GM12892 (cell line): ENCODE data around the gene ZNF442. TPM values are rescaled to one million over a fixed set of nuclear protein-coding genes. Genes with fewer than 3 reads are reported as not detected.
"Not testable (repeated sequence)": the region's sequence is repeated elsewhere in the genome, so short reads cannot be mapped to it uniquely, and the experiment has no call there.

Experiments
- DNase-seq: peaks from one replicate; pipeline ENCODE4 v3.0.0; 2011; ENCODE audit not compliant: insufficient read length
- FAIRE-seq: peaks from 2 replicates; lab custom pipeline; 2011; peaks lifted over from hg19 to GRCh38; lab: Jason Lieb, UNC
- POLR2A ChIP-seq: IDR thresholded peaks from 2 replicates; pipeline ENCODE4 v1.6.1; 2011; ENCODE audit warnings: low read depth, low read length, control low read depth
- POLR2AphosphoS5 ChIP-seq: IDR thresholded peaks from 2 replicates; pipeline ENCODE4 v1.6.1; 2011; ENCODE audit warnings: low read depth, low read length, control low read depth
- TAF1 ChIP-seq: IDR thresholded peaks from 2 replicates; pipeline ENCODE4 v1.6.1; 2011; ENCODE audit warnings: low read depth, mild to moderate bottlenecking, control low read depth, low read length, borderline replicate concordance
- polyA plus RNA-seq: library from polyadenylated mRNA; unstranded; fragments of >200 nt; gene quantifications from one replicate; pipeline ENCODE4 v1.2.1, GENCODE V29; 2012; ENCODE audit warnings: missing spikeins, inconsistent platforms; ENCODE audit not compliant: missing spikeins

ZNF442 gene
- 1.2 TPM for polyA plus RNA-seq

DNA sequence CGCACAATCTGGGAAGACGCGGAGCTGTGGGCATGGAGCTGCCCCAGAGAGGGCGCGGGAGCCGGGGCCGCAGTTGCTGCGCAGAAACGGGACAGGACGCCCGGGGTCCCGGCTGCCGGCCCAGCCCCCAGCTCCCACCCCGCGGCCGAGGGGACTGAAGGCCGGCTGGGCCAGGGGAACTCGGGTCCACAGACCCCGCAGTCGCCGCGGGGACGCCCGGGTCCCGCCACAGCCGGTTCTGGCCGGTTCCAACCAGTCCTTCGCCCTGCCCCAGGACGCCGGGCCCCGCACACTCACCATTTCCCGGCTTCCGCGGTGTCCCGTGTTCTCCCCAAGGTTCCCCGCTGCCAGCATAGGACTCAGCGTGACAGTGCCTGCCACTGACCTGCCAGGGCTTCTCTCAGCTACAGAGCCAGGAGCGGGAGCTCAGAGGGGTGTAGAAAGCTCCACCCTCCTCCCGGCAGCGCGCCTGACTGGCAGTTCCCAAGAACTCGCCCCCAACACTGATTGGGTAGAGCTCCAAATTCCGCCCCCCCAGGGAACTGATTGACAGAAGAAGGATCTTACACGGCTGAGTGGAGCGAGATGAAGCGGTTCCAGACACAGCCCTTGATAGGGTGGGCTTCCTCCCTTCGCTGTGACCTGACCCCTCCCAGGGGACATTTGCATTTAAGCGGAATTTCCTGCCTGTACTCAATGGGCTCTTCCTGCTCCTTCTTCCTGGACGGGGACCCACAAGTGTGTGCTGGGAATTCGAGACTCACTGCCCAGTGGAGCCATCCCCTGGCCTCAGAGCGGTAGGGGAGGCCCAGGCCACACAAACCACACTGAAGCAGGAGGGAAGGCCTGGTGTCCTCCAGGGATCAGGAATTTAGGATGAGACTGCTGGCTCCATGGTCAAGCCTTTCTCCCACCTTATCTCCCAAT is at the start of gene ZNF442:
Gene ZNF442, minus strand, starts transcription at position 448 of the 927 bp plus-strand sequence. CDS start 2,052 bp downstream, outside the sequence.
- FAIRE-seq (peak; percentile 96), DNase-seq (peak; percentile 87)
- TF ChIP-seq POLR2AphosphoS5 (peak; percentile 71), TAF1 (peak; percentile 54; the same call in 1 of the 2 replicates), POLR2A (peak; percentile 83)

DNA sequence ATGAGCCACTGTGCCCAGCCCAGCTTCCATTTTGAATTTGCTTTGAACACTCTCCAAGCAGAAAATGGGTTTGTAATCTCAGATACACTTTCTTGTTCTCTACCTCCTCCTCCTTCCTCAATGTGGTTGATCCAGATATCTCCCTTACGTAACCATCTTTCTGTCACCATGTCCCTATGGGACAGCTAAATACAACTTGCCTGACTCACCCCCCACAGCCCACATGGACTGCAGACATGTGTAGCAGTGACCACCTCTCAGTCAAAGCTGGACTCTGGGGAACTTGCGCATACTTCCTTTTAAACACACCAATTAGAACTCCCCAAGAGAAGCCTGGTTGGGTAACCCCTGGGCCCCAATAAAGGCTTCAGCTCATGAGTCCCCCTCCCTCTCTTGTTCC is 46.4 kb upstream of the ZNF442 start:
- no peak for DNase-seq
- FAIRE-seq = no peak
- TF ChIP-seq POLR2A (no peak), TAF1 (no peak), POLR2AphosphoS5 (no peak)

DNA sequence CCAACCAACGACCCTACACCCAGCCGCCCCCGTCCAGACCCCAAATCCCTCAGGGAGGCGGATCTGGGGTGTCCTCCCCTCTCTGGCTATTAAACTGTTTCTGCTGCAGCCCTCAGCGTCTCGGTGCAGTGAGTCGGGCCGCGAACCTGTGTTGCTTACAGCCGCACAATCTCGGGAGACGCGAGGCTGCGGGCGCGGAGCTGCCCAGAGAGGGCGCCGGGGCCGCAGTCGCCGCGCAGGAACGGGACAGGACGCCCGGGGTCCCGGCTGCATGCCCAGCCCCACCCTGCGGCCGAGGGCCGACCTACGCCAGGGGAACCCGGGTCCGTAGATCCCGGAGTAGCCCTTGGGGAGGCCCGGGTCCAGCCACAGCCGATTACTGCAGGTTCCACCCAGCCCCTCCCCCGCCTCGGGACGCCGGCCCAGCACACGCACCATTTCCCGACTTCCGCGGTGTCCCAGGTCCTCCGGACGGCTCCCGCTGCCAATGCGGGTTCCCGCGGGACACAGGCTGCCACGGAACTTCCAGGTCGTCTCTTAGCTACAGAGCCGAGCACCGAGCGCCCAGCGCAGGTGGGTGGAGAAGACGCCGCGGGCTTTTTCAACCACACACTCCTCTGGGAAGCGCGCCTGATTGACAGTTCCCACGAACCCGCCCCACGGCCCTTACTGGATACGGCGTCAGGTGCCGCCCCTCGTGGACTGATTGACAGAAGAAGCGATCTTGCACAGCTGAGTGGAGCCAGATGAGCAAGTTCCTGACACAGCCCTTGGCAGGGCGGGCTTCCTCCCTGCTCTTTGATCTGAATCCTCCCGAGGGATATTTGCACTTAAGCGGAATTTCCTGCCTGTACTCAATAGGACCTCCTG is 35.4 kb upstream of the ZNF442 start, which contains the start of gene ZNF799:
Gene ZNF799, minus strand, starts transcription at position 639 of the 870 bp plus-strand sequence. Its CDS starts 201 bp downstream, at position 438.
- FAIRE-seq (peak; percentile 98), DNase-seq (peak; percentile 53)
- TF ChIP-seq TAF1 (no peak), POLR2AphosphoS5 (no peak), POLR2A (peak; percentile 41; the same call in 1 of the 2 replicates)

DNA sequence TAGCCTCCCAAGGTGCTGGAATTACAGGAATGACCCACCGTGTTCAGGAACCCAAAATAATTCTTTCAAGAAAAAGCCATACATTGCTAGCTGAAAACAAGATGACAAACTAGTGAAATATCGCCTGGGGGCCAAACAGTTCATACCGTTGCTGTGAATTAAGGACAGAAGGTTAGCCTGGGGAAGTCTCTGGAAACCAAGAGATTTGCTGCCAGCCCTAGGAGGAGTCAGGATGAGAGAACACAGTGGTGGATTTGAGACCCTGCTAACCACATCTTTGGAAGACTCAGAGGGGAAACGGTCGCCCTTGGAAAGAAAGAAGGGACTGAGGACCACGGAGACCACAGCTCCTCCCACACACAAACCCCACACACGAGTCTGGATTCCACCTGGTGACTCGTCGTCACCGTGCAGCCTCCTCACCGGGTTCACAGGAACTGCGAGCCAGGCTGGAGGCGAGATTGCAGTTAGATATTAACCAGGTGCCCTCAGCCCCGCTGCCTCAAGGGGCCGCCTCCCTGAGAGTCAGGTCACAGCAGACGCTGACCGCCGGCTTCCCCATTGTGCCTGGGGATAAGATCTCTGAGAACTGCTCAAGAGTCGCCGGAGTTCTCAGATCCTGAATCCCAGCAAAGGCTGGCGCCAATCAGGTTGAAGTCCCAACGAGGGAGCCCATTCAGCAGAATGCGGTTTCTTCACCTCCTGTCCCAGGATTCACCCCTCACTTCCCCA is 34.6 kb upstream of the ZNF442 start:
- not testable (repeated sequence) for DNase-seq
- peak; percentile 87 for FAIRE-seq

DNA sequence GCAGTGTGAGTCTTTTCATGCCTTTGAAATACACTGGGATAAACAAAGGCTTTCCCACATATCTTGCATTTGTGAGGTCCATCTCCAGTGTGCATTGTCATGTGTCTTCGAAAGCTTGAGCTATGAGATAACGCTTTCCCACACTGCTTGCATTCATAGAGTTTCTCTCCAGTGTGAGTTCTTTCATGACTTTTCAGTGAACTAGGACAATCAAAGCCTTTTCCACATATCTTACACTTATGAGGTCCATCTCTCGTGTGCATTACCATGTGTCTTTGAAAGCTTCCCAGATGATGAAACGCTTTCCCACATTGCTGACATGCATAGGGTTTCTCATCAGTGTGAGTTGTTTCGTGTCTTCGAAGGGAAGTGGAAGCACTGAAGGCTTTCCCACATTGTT is 25.7 kb upstream of the ZNF442 start:
- FAIRE-seq, DNase-seq: not testable (repeated sequence)

DNA sequence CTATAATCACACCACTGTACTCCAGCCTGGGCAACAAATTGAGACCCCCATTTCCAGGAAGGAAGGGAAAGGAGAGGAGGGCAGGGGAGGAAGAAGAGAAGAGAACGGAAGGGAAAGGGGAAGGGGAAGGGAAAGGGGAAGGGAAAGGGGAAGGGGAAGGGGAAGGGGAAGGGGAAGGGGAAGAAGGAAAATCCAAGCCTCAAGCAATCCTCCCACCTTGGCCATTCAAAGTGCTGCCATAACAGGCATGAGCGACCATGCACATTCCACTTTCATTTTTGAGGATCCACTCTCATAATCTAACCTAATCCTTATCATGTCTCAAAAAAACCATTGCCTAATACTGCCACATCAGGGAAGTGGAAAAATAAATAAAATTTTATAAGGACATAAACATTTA is 20.9 kb upstream of the ZNF442 start:
- FAIRE-seq, DNase-seq: not testable (repeated sequence)

DNA sequence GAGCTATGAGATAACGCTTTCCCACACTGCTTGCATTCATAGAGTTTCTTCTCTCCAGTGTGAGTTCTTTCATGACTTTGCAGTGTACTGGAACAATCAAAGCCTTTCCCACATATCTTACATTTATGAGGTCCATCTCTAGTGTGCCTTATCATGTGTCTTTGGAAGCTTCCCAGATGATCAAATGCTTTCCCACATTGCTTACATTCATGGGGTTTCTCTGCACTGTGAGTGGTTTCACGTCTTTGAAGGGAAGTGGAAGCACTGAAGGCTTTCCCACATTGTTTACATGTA is 14.9 kb upstream of the ZNF442 start:
- FAIRE-seq = no peak
- no peak for DNase-seq
- TF ChIP-seq TAF1 (no peak), POLR2AphosphoS5 (no peak), POLR2A (no peak)

DNA sequence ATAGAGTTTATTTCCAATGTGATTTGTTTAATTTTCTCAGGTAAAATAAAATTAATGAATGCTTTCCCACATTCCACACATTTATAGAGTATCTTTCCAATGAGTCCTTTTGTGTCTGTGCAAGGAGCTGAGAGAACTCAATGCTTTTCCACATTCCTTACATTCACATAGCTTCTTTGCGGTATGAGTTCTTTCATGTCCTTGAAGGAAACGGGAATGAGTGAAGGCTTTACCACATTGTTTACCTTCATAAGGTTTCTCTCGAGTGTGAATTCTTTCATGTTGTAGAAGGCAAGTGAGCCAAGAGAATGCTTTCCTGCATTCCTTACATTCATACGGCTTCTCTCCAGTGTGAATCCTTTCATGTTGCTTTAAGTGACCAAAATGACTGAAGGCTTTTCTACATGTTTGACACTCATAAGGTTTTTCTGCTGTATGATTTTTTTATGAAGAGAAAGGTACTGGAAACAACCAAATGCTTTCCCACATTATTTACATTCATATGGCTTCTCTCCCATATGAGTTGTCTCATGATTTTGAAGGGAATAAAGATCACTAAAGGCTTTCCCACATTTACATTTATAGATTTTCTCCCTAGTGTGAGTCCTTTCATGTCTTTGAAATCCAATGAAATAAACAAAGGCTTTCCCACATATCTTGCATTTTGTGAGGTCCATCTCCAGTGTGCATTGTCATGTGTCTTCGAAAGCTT is 14.4 kb upstream of the ZNF442 start:
- FAIRE-seq (no peak), DNase-seq (no peak)
- TF ChIP-seq POLR2A = no peak
- TF ChIP-seq POLR2AphosphoS5 = no peak
- TF ChIP-seq TAF1 = no peak

DNA sequence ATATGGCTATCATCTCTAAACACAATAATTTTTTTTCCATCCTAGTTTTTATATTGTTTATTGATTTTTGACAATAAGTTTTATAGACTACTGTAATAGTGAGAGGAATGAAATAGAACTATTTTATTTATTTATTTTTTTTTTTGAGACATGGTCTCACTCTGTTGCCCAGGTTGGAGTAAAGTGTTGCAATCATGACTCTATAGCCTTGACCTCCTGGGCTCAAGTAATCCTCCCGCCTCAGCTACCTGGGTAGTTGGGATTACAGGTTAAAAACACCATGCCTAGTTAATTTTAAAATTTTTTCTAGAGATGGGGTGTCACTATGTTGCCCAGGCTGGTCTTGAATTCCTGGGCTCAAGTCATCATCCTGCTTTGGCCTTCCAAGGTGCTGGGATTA is 8.5 kb upstream of the ZNF442 start:
- FAIRE-seq (no peak), DNase-seq (no peak)
- TF ChIP-seq POLR2AphosphoS5 = no peak
- no peak for TF ChIP-seq TAF1
- TF ChIP-seq POLR2A = no peak

DNA sequence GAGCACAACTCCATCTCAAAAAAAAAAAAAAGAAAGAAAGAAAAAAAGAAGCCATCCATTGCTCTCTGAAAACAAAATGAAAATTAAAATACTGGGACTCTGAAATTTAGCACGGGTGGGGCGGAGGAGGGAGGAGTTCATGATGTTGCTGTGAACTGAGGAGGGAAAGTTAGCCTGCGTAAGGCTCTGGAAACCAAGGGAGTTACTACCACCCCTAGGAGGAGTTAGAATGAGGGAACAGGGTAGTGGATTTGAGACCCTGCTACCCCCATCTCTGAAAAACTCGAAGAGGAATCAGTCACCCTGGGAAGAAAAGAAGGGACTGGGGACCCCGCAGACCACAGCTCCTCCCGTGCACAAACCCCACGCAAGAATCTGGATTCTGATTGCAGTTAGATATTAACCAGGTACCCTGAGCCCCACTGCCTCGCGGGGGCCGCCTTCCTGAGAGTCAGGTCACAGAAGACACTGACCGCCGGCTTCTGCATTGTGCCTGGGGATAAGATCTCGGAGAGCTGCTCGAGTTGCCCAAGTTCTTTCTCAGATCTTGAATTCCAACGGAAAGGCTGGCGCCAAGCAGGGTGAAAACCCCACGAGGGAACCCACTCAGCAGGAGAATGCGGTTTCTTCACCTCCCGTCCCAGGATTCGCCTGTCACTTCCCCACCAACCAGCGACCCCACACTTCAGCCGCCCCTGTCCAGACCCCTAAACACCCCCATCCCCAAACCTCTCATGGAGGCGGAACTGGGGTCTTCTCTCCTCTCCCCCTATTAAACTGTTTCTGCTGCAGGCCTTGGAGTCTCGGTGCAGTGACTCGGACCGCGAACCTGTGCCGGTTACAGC is 870 bp downstream of the ZNF442 start:
- FAIRE-seq (no peak), DNase-seq (no peak)
- TF ChIP-seq POLR2AphosphoS5 = no peak
- no peak for TF ChIP-seq TAF1
- TF ChIP-seq POLR2A = no peak

DNA sequence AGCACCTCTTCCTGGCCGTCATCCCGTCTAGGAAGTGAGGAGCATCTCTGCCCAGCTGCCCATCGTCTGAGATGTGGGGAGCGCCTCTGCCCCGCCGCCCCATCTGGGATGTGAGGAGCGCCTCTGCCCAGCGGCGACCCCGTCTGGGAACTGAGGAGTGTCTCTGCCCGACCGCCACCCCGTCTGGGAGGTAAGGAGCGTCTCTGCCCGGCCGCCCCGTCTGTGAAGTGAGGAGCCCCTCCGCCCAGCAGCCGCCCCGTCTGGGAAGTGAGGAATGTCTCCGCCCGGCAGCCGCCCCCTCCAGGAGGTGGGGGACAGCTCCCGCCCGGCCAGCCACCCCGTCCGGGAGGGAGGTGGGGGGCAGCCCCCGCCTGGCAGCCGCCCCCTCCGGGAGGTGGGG is 3.2 kb downstream of the ZNF442 start:
- DNase-seq, FAIRE-seq: not testable (repeated sequence)
